CD14-positive monocyte (primary cell): Measurements from ENCODE around the gene RMI2. TPM values are rescaled to one million over a fixed set of nuclear protein-coding genes. Genes with fewer than 3 reads are reported as not detected.

Experiments used
- DNase-seq, 3 donors: peaks; one replicate each; pipeline ENCODE4 v3.0.0-alpha.2; 2011 to 2022
- H2AFZ ChIP-seq: 2 replicates; pipeline ENCODE4 v1.6.0; 2012; ENCODE audit warnings: mild to moderate bottlenecking, low read depth, low read length, inconsistent platforms; ENCODE audit not compliant: insufficient read depth, poor library complexity, severe bottlenecking
- H3K27ac ChIP-seq, 2 donors: 1 replicate in 1 of 2; 2 replicates in 1 of 2; pipeline ENCODE4 v1.5.1; 2012 to 2013; ENCODE audit warnings: low read length in 2 of 2, control low read depth in 1 of 2, inconsistent platforms in 1 of 2, low read depth in 1 of 2, mild to moderate bottlenecking in 1 of 2
- H3K27me3 ChIP-seq, 2 donors: one replicate each; pipeline versions ENCODE4 v1.6.0 to v1.6.1; 2011 to 2013; ENCODE audit warnings: low read length in 2 of 2; ENCODE audit not compliant: control insufficient read depth in 2 of 2, insufficient read depth in 2 of 2
- H3K36me3 ChIP-seq, 2 donors: replicated peaks in 1 of 2; 1 replicate in 1 of 2; 2 replicates in 1 of 2; pipeline versions ENCODE4 v1.5.1 to v1.6.1; 2012 to 2013; ENCODE audit warnings: low read length in 2 of 2, control low read depth in 1 of 2, inconsistent platforms in 1 of 2, mild to moderate bottlenecking in 1 of 2; ENCODE audit not compliant: insufficient read depth in 2 of 2, control insufficient read depth in 1 of 2
- H3K4me1 ChIP-seq, 2 donors: 1 replicate in 1 of 2; 2 replicates in 1 of 2; pipeline versions ENCODE4 v1.5.1 to v1.6.1; 2012 to 2013; ENCODE audit warnings: low read length in 2 of 2, control low read depth in 1 of 2, inconsistent platforms in 1 of 2, mild to moderate bottlenecking in 1 of 2, moderate library complexity in 1 of 2; ENCODE audit not compliant: insufficient read depth in 2 of 2, control insufficient read depth in 1 of 2
- H3K4me2 ChIP-seq: replicated peaks from 2 replicates; pipeline ENCODE3; 2012; ENCODE audit warnings: low read length, moderate library complexity, mild to moderate bottlenecking; ENCODE audit not compliant: poor library complexity, severe bottlenecking; ENCODE audit errors: extremely low read depth
- H3K4me3 ChIP-seq, 3 experiments: fragments of 200-600 bp in 1 of 3; sonication (generic) in 1 of 3; replicated peaks in 1 of 3; 1 replicate in 2 of 3; 2 replicates in 1 of 3; pipeline ENCODE4 v1.5.1; 2011 to 2013; ENCODE audit warnings: low read length in 3 of 3, mild to moderate bottlenecking in 3 of 3, control low read depth in 2 of 3, low read depth in 2 of 3, inconsistent platforms in 1 of 3, moderate library complexity in 1 of 3
- H3K79me2 ChIP-seq: 2 replicates; pipeline ENCODE4 v1.6.0; 2012; ENCODE audit warnings: mild to moderate bottlenecking, control low read depth, inconsistent platforms, low read length, moderate library complexity; ENCODE audit not compliant: insufficient read depth
- H3K9ac ChIP-seq: 2 replicates; pipeline ENCODE4 v1.6.0; 2017; ENCODE audit warnings: low read length, mild to moderate bottlenecking; ENCODE audit not compliant: insufficient read depth, poor library complexity, severe bottlenecking
- H3K9me3 ChIP-seq, 2 donors: replicated peaks in 1 of 2; 1 replicate in 1 of 2; 2 replicates in 1 of 2; pipeline versions ENCODE4 v1.5.1 to v1.6.1; 2012 to 2013; ENCODE audit warnings: low read length in 2 of 2, control low read depth in 1 of 2; ENCODE audit not compliant: control insufficient read depth in 1 of 2, insufficient read depth in 1 of 2
- H4K20me1 ChIP-seq: 2 replicates; pipeline ENCODE4 v1.6.0; 2012; ENCODE audit warnings: mild to moderate bottlenecking, low read length, control low read depth, moderate library complexity; ENCODE audit not compliant: insufficient read depth
- H3K27ac Mint-ChIP-seq, 7 donors: one replicate each; pipeline ENCODE4 v1.8.0; 2020; ENCODE audit warnings: mild to moderate bottlenecking in 7 of 7, mixed read lengths in 7 of 7, moderate library complexity in 6 of 7, inconsistent platforms in 2 of 7
- H3K27me3 Mint-ChIP-seq, 3 donors: one replicate each; pipeline ENCODE4 v1.8.0; 2021 to 2022; ENCODE audit warnings: low read depth in 3 of 3, mild to moderate bottlenecking in 3 of 3, mixed read lengths in 3 of 3, moderate library complexity in 3 of 3, inconsistent platforms in 1 of 3
- H3K36me3 Mint-ChIP-seq, 2 donors: one replicate each; pipeline ENCODE4 v1.8.0; 2020; ENCODE audit warnings: mixed read lengths in 2 of 2, inconsistent platforms in 1 of 2, mild to moderate bottlenecking in 1 of 2
- H3K4me1 Mint-ChIP-seq: one replicate; pipeline ENCODE4 v1.8.0; 2020; ENCODE audit warnings: mild to moderate bottlenecking, mixed read lengths
- H3K4me3 Mint-ChIP-seq, 2 donors: one replicate each; pipeline ENCODE4 v1.8.0; 2020; ENCODE audit warnings: mild to moderate bottlenecking in 2 of 2, mixed read lengths in 2 of 2, moderate library complexity in 1 of 2
- H3K9me3 Mint-ChIP-seq, 7 donors: one replicate each; pipeline ENCODE4 v1.8.0; 2020 to 2022; ENCODE audit warnings: mixed read lengths in 7 of 7, mild to moderate bottlenecking in 6 of 7, moderate library complexity in 6 of 7, inconsistent platforms in 2 of 7
- CTCF ChIP-seq: fragments of 200-600 bp; IDR thresholded peaks from one replicate; pipeline ENCODE4 v1.8.0; 2022; ENCODE audit warnings: antibody characterized with exemption, mild to moderate bottlenecking
- WGBS: methylation state at CpG from one replicate; pipeline ENCODE4 v1.1.5; 2013; ENCODE audit warnings: missing lambda C conversion rate; ENCODE audit not compliant: insufficient coverage; 5-methylcytosine and 5-hydroxymethylcytosine counted together
- intact Hi-C, 2 donors: fragments of 100-400 bp; cut with micrococcal nuclease; formaldehyde crosslinking; loops; one replicate each; pipeline versions ENCODE4 v1.15.0 to v1.15.1; 2023
- polyA plus RNA-seq, 3 donors: library from polyadenylated mRNA; depleted of rRNA in 1 of 3; unstranded in 2 of 3; stranded (reverse) in 1 of 3; fragments of 300-500 nt in 2 of 3; fragments of >200 nt in 1 of 3; fragmentation: Illumina TruSeq in 2 of 3; gene quantifications; 1 replicate in 2 of 3; 2 replicates in 1 of 3; pipeline ENCODE4 v1.2.3, GENCODE V29; 2012 to 2021

RMI2 gene
- polyA plus RNA-seq, 3 donors: 0.17 to 0.24 (median 0.23) TPM

- Histone ChIP-seq H3K9me3 (no peaks in the 10 kb centered on the region), H3K27ac (no peak overlapping the region), H3K79me2 (no peaks in the 10 kb centered on the region), H3K4me2 (no peak overlapping the region), H3K36me3 (no peaks in the 10 kb centered on the region), H3K4me3 (no peak overlapping the region), H3K9ac (no peak overlapping the region), H3K27me3 (peaks cover 0 to 15% of the 10 kb centered on the region in 2 donors), H3K4me1 (no peaks in the 10 kb centered on the region), H4K20me1 (no peaks in the 10 kb centered on the region), H2AFZ (no peak overlapping the region)
- TF ChIP-seq CTCF: no peak
- Mint-ChIP-seq H3K4me3 (no peak overlapping the region), H3K36me3 (peaks cover 0 to under 1% of the 10 kb centered on the region in 2 donors), H3K27me3 (peaks cover 17 to 62% (median 23%) of the 10 kb centered on the region in 3 donors), H3K9me3 (no peaks in the 10 kb centered on the region), H3K4me1 (peaks cover 10% of the 10 kb centered on the region), H3K27ac (no peak overlapping the region)
- 90% methylated on average over 15 of the region's 15 CpGs for WGBS
- intact Hi-C loops: no loop called here
- DNase-seq: no peak
Observed at GRCh38 chr16:11383481-11384183, 38.4 kb downstream of the RMI2 start.

- Histone ChIP-seq H3K9me3 (no peaks in the 10 kb centered on the region), H3K27me3 (peaks cover 0 to 15% of the 10 kb centered on the region in 2 donors), H3K36me3 (no peaks in the 10 kb centered on the region), H3K4me1 (no peaks in the 10 kb centered on the region), H3K9ac (no peak overlapping the region), H3K27ac (no peak overlapping the region), H3K4me3 (no peak overlapping the region), H3K4me2 (no peak overlapping the region), H3K79me2 (no peaks in the 10 kb centered on the region), H2AFZ (no peak overlapping the region), H4K20me1 (no peaks in the 10 kb centered on the region)
- DNase-seq: no peak
- WGBS: 96% methylated on average over 16 of the region's 25 CpGs
- intact Hi-C loops: no loop called here
- Mint-ChIP-seq H3K9me3 (no peaks in the 10 kb centered on the region), H3K4me1 (peaks cover 9% of the 10 kb centered on the region), H3K27ac (no peak overlapping the region), H3K27me3 (peaks cover 18 to 56% (median 23%) of the 10 kb centered on the region in 3 donors), H3K4me3 (no peak overlapping the region), H3K36me3 (no peaks in the 10 kb centered on the region)
- TF ChIP-seq CTCF: no peak
Observed at GRCh38 chr16:11384184-11384955, 39.1 kb downstream of the RMI2 start.
